ENCODE measurements around the gene SCN1B. TPM values are rescaled to one million over a fixed set of nuclear protein-coding genes. Genes with fewer than 3 reads are reported as not detected.

SCN1B gene
- total RNA-seq, 6 experiments from 2014 or later: 2.6 to 4.9 (median 3.6) TPM

DNA sequence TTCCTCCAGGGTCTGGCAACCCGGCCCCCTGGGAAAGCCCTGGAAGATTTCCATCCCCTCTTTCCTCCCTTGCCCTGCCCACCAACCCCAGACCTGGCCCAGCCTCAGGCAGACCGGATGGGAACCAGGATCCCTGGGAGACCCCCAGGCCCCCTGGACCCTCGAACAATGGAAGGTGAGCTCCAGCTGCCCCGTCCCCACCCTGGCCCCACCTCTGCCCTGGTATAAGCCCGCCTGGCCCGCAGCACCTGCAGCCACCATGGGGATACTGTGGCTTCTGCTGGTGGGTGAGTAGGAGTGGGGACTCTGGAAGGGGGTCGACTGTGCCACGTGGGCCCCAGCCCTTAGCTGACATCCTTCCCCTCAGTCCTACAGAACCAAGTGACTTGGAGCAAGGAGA, 43.7 kb downstream of the SCN1B start:
- no peaks in the 10 kb centered on the region for H3K4me1 ChIP-seq
- TF ChIP-seq CTCF (IDR thresholded peaks at IDR 0.05): no peak
- peak in 1 of 4 donors; percentile 11 for ATAC-seq
- no peaks in the 10 kb centered on the region for H3K36me3 ChIP-seq
- no peak for DNase-seq
- WGBS (ENCODE audit: insufficient coverage, low coverage, low lambda C conversion rate, missing lambda C conversion rate): no CpG with 5 or more reads among the region's 8 CpGs
- H3K4me3 ChIP-seq: no peak overlapping the region
- no peak overlapping the region for H3K27ac ChIP-seq
- no peaks in the 10 kb centered on the region for H3K27me3 ChIP-seq
- no peaks in the 10 kb centered on the region for H3K9me3 ChIP-seq
- intact Hi-C loops (cut with DNase I): no loop called here

- WGBS (ENCODE audit: insufficient coverage, low coverage, low lambda C conversion rate, missing lambda C conversion rate): 86% methylated on average over 8 of the region's 21 CpGs
- DNase-seq: no peak
- no peak overlapping the region for H3K27ac ChIP-seq
- no peaks in the 10 kb centered on the region for H3K27me3 ChIP-seq
- H3K4me3 ChIP-seq: no peak overlapping the region
- intact Hi-C loops (cut with DNase I): no loop called here
- no peaks in the 10 kb centered on the region for H3K9me3 ChIP-seq
- peak in 1 of 4 donors; percentile 14 for ATAC-seq
- no peaks in the 10 kb centered on the region for H3K36me3 ChIP-seq
- H3K4me1 ChIP-seq: no peaks in the 10 kb centered on the region
- TF ChIP-seq POLR2A (IDR thresholded peaks at IDR 0.05) (no peak), CTCF (IDR thresholded peaks at IDR 0.05) (no peak)
These were observed 44.3 kb downstream of the SCN1B start for GRCh38 chr19:35074426-35075201.

DNA sequence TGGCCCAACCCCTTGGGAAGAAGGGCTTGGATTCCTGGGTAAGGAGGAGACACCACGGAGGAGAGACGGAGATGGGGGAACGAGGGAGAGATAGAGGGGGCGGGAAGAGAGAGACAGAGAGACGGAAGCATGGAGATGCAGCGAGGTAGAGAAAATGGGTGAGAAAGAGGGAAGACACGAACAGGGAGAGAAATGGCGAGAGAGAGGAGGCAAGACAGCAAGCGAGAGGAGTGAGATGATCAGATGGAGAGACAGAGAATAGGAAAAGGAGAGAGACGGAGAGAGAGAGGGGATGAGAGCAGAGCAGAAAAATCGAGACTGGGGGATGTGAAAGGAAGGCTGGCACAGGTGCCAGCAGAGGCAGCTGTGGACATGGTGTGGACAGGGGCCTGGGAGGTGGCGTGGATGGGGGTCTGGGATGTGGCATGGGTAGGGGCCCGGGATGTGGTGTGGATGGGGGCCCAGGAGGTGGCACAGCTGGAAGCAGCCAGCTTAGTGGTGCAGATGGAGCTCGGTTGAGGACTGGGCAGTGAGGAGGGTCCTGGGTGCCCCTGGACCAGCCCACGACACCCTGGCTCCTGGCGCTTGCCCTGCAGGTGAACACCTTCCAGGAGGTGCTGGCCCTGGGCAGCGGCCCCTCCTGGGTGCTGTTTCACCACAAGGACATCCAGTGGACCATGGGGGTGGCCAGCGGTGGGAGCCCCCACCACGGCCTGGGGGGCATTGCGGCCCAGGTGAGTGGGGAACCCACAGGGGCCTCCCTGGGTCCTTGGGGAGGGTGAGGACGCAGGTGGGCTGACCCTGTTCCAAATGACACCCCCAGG, 45.1 kb downstream of the SCN1B start:
- WGBS (ENCODE audit: insufficient coverage, low coverage, low lambda C conversion rate, missing lambda C conversion rate): 86% methylated on average over 12 of the region's 21 CpGs
- Histone ChIP-seq H3K36me3 (no peaks in the 10 kb centered on the region), H3K4me3 (no peak overlapping the region), H3K9me3 (no peaks in the 10 kb centered on the region), H3K4me1 (peaks cover 0 to 3% (median 1%) of the 10 kb centered on the region in 4 donors), H3K27me3 (no peaks in the 10 kb centered on the region), H3K27ac (no peak overlapping the region)
- DNase-seq (no peak), ATAC-seq (peak in 1 of 4 donors; percentile 4)
- intact Hi-C loops (cut with DNase I): no loop called here
- TF ChIP-seq CTCF (IDR thresholded peaks at IDR 0.05) (no peak), POLR2A (IDR thresholded peaks at IDR 0.05) (no peak)

- Histone ChIP-seq H3K9me3 (no peaks in the 10 kb centered on the region), H3K4me3 (no peak overlapping the region), H3K4me1 (peaks cover 0 to 8% (median 4%) of the 10 kb centered on the region in 4 donors), H3K27me3 (no peaks in the 10 kb centered on the region), H3K36me3 (no peaks in the 10 kb centered on the region), H3K27ac (no peak overlapping the region)
- WGBS (ENCODE audit: insufficient coverage, low coverage, low lambda C conversion rate, missing lambda C conversion rate): 67% methylated on average over 1 of the region's 6 CpGs
- intact Hi-C loops (cut with DNase I): no loop called here
- no peak for ATAC-seq
- no peak for DNase-seq
- TF ChIP-seq CTCF (IDR thresholded peaks at IDR 0.05) (no peak), POLR2A (IDR thresholded peaks at IDR 0.05) (no peak)
These were observed 45.7 kb downstream of the SCN1B start for GRCh38 chr19:35076026-35076370.
